CD4-positive, alpha-beta T cell treated with Interleukin-2 at 100 ng/mL for 4 hours (primary cell): ENCODE measurements around the gene RXFP3.
"Not testable (repeated sequence)": the region's sequence is repeated elsewhere in the genome, so short reads cannot be mapped to it uniquely, and the experiment has no call there.

Source experiments
- DNase-seq: peaks from one replicate; pipeline ENCODE4 v3.0.0-alpha.2; 2020; ENCODE audit warnings: low spot score

The RXFP3 gene

GRCh38 chr5:33936004-33936380, 194 bp upstream of the RXFP3 start:
- no peak for DNase-seq

- DNase-seq: no peak
These were observed 976 bp downstream of the RXFP3 start for GRCh38 chr5:33937017-33937706.

GRCh38 chr5:33937707-33938506, 1.7 kb downstream of the RXFP3 start:
- no peak for DNase-seq

GRCh38 chr5:33938507-33938796, 2.3 kb downstream of the RXFP3 start:
- DNase-seq: no peak

GRCh38 chr5:33938881-33939280, 2.7 kb downstream of the RXFP3 start:
- no peak for DNase-seq

- DNase-seq: no peak
These were observed 3.5 kb downstream of the RXFP3 start for GRCh38 chr5:33939556-33940262.

GRCh38 chr5:33941090-33941489, 4.9 kb downstream of the RXFP3 start:
- DNase-seq: no peak

GRCh38 chr5:33944543-33945132, 8.5 kb downstream of the RXFP3 start:
- no peak for DNase-seq

- not testable (repeated sequence) for DNase-seq
These were observed 16.0 kb downstream of the RXFP3 start for GRCh38 chr5:33952175-33952574.

- DNase-seq: no peak
These were observed 21.5 kb downstream of the RXFP3 start for GRCh38 chr5:33957577-33958150.

GRCh38 chr5:33958176-33958575, 22.0 kb downstream of the RXFP3 start:
- DNase-seq: no peak

- DNase-seq: no peak
These were observed 28.0 kb downstream of the RXFP3 start for GRCh38 chr5:33964132-33964700.

- no peak for DNase-seq
These were observed 30.6 kb downstream of the RXFP3 start for GRCh38 chr5:33966805-33967204.

GRCh38 chr5:33968211-33969005, 32.2 kb downstream of the RXFP3 start:
- no peak for DNase-seq

- DNase-seq: peak; percentile 9
These were observed 33.6 kb downstream of the RXFP3 start for GRCh38 chr5:33969572-33970452.

GRCh38 chr5:33973271-33973670, 37.1 kb downstream of the RXFP3 start:
- DNase-seq: no peak

GRCh38 chr5:33975852-33976251, 39.7 kb downstream of the RXFP3 start:
- no peak for DNase-seq

GRCh38 chr5:33976307-33976706, 40.1 kb downstream of the RXFP3 start:
- DNase-seq: no peak

- no peak for DNase-seq
These were observed 42.1 kb downstream of the RXFP3 start for GRCh38 chr5:33978306-33978705.

GRCh38 chr5:33980030-33980429, 43.8 kb downstream of the RXFP3 start:
- no peak for DNase-seq
